DMS53 (cell line): ENCODE measurements around the gene ELOVL7.
"Not testable (repeated sequence)": the region's sequence is repeated elsewhere in the genome, so short reads cannot be mapped to it uniquely, and the experiment has no call there.

ENCODE experiments used
- DNase-seq: peaks from one replicate; lab custom pipeline; 2025; lab: John Stamatoyannopoulos, UW

The ELOVL7 gene

GRCh38 chr5:60830581-60831127 lies 13.4 kb downstream of the ELOVL7 start:
- DNase-seq, result peak; percentile 23

- peak; percentile 66 for DNase-seq
These were observed 14.4 kb downstream of the ELOVL7 start for GRCh38 chr5:60829490-60830266.

- peak; percentile 14 for DNase-seq
These were observed 16.9 kb downstream of the ELOVL7 start for GRCh38 chr5:60827201-60827600.

GRCh38 chr5:60826653-60827052 lies 17.4 kb downstream of the ELOVL7 start:
- DNase-seq, result no peak

- no peak for DNase-seq
These were observed 20.5 kb downstream of the ELOVL7 start for GRCh38 chr5:60823574-60823973.

- no peak for DNase-seq
These were observed 21.8 kb downstream of the ELOVL7 start for GRCh38 chr5:60822285-60822556.

- DNase-seq, result no peak
These were observed 22.4 kb downstream of the ELOVL7 start for GRCh38 chr5:60821488-60822284.

- DNase-seq, result no peak
These were observed 23.2 kb downstream of the ELOVL7 start for GRCh38 chr5:60820593-60821487.

GRCh38 chr5:60816138-60816537 lies 27.9 kb downstream of the ELOVL7 start:
- DNase-seq, result not testable (repeated sequence)

- DNase-seq, result no peak
These were observed 29.6 kb downstream of the ELOVL7 start for GRCh38 chr5:60814498-60814897.

- DNase-seq, result no peak
These were observed 31.6 kb downstream of the ELOVL7 start for GRCh38 chr5:60812426-60812825.

- DNase-seq, result no peak
These were observed 33.0 kb downstream of the ELOVL7 start for GRCh38 chr5:60811105-60811504.

GRCh38 chr5:60810438-60811085 lies 33.5 kb downstream of the ELOVL7 start:
- no peak for DNase-seq

GRCh38 chr5:60809891-60810425 lies 34.1 kb downstream of the ELOVL7 start:
- no peak for DNase-seq

- DNase-seq, result no peak
These were observed 37.4 kb downstream of the ELOVL7 start for GRCh38 chr5:60806591-60807243.

GRCh38 chr5:60805463-60805862 lies 38.6 kb downstream of the ELOVL7 start:
- no peak for DNase-seq

- DNase-seq, result no peak
These were observed 40.4 kb downstream of the ELOVL7 start for GRCh38 chr5:60803712-60804111.

- no peak for DNase-seq
These were observed 41.1 kb downstream of the ELOVL7 start for GRCh38 chr5:60802986-60803385.

GRCh38 chr5:60802226-60802625 lies 41.8 kb downstream of the ELOVL7 start:
- DNase-seq, result no peak

- no peak for DNase-seq
These were observed 46.5 kb downstream of the ELOVL7 start for GRCh38 chr5:60797482-60798153.
